ENCODE data around the gene THOC6.

DNA sequence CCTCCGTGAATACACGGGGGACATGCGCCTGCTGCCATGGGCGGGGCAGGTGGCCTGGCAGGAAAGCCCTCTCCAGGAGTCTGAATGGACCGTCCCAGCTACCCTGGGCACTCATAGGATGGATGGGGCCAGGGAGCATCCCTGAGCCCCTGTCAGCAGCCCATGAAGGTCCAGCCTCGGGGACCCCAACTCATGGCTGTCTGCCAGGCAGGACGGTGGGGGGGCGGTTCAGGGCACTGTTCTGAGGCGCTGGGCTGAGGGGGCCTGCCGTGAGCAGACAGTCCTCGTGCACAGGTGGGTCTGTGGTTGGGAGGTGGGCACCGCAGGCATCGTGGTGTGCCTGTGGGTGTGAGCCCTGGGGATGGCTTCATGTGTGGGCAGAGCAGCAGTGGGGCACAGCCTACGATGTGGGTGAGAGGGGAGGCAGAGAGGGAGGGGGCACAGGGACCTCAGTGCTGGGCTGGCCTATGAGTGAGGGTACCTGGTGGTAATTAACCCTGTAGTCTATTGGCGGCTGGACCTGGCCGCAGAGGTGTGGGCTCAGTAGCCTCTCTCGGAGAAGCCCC lies 37.1 kb upstream of the THOC6 start:
- TF ChIP-seq FOXK2 (IDR thresholded peaks at IDR 0.05), result no peak
- no peak for TF ChIP-seq PKNOX1 (IDR thresholded peaks at IDR 0.05)
- no peak for TF ChIP-seq SP1 (IDR thresholded peaks at IDR 0.05)
- TF ChIP-seq LEF1 (IDR thresholded peaks at IDR 0.05; ENCODE audit: borderline replicate concordance), result no peak
- no peak for TF ChIP-seq FOXA1 (IDR thresholded peaks at IDR 0.05)
- TF ChIP-seq FOXM1 (IDR thresholded peaks at IDR 0.05; ENCODE audit: borderline replicate concordance), result no peak
